ENCODE measurements around the gene FCHSD2. TPM values are rescaled to one million over a fixed set of nuclear protein-coding genes. Genes with fewer than 3 reads are reported as not detected.
"Not testable (repeated sequence)": the region's sequence is repeated elsewhere in the genome, so short reads cannot be mapped to it uniquely, and the experiment has no call there.

The FCHSD2 gene
- total RNA-seq, 1 experiment from 2014 or later, result 4.8 TPM

- DNase-seq (ENCODE audit: low spot score), result not testable (repeated sequence)
Observed at GRCh38 chr11:73061434-73061833, 80.7 kb downstream of the FCHSD2 start.

- DNase-seq (ENCODE audit: low spot score), result no peak
Observed at GRCh38 chr11:73059915-73060314, 82.2 kb downstream of the FCHSD2 start.

- DNase-seq (ENCODE audit: low spot score), result no peak
Observed at GRCh38 chr11:73058989-73059674, 83.0 kb downstream of the FCHSD2 start.

GRCh38 chr11:73055655-73056354 is 86.3 kb downstream of the FCHSD2 start:
- no peak for DNase-seq (ENCODE audit: low spot score)

GRCh38 chr11:73055002-73055401 is 87.1 kb downstream of the FCHSD2 start:
- no peak for DNase-seq (ENCODE audit: low spot score)

GRCh38 chr11:73053964-73054363 is 88.2 kb downstream of the FCHSD2 start:
- DNase-seq (ENCODE audit: low spot score), result no peak

- no peak for DNase-seq (ENCODE audit: low spot score)
Observed at GRCh38 chr11:73048446-73048845, 93.7 kb downstream of the FCHSD2 start.

- peak; percentile 19 for DNase-seq (ENCODE audit: low spot score)
Observed at GRCh38 chr11:73047773-73048371, 94.2 kb downstream of the FCHSD2 start.

GRCh38 chr11:73040046-73040445 is 102.1 kb downstream of the FCHSD2 start:
- DNase-seq (ENCODE audit: low spot score), result no peak

GRCh38 chr11:73034777-73035176 is 107.3 kb downstream of the FCHSD2 start:
- DNase-seq (ENCODE audit: low spot score), result no peak

- DNase-seq (ENCODE audit: low spot score), result no peak
Observed at GRCh38 chr11:73034331-73034730, 107.8 kb downstream of the FCHSD2 start.

GRCh38 chr11:73030130-73030529 is 112.0 kb downstream of the FCHSD2 start:
- no peak for DNase-seq (ENCODE audit: low spot score)

GRCh38 chr11:73029403-73029802 is 112.7 kb downstream of the FCHSD2 start:
- DNase-seq (ENCODE audit: low spot score), result no peak

- no peak for DNase-seq (ENCODE audit: low spot score)
Observed at GRCh38 chr11:73028611-73029010, 113.5 kb downstream of the FCHSD2 start.

GRCh38 chr11:73027840-73028239 is 114.3 kb downstream of the FCHSD2 start:
- DNase-seq (ENCODE audit: low spot score), result not testable (repeated sequence)

- DNase-seq (ENCODE audit: low spot score), result no peak
Observed at GRCh38 chr11:73024639-73025038, 117.5 kb downstream of the FCHSD2 start.

- DNase-seq (ENCODE audit: low spot score), result no peak
Observed at GRCh38 chr11:73019996-73020395, 122.1 kb downstream of the FCHSD2 start.

- DNase-seq (ENCODE audit: low spot score), result no peak
Observed at GRCh38 chr11:73019449-73019848, 122.7 kb downstream of the FCHSD2 start.

GRCh38 chr11:73018856-73019255 is 123.3 kb downstream of the FCHSD2 start:
- no peak for DNase-seq (ENCODE audit: low spot score)

GRCh38 chr11:73017024-73017751 is 124.9 kb downstream of the FCHSD2 start:
- DNase-seq (ENCODE audit: low spot score), result no peak

GRCh38 chr11:73013021-73013420 is 129.1 kb downstream of the FCHSD2 start:
- DNase-seq (ENCODE audit: low spot score), result no peak
